ENCODE results near the gene UBE3D. TPM values are rescaled to one million over a fixed set of nuclear protein-coding genes. Genes with fewer than 3 reads are reported as not detected.
"Not testable (repeated sequence)": the region's sequence is repeated elsewhere in the genome, so short reads cannot be mapped to it uniquely, and the experiment has no call there.

The UBE3D gene
- total RNA-seq, 1 donor from 2014 or later = 0.21 TPM

GRCh38 chr6:82867946-82868345 is 197.7 kb downstream of the UBE3D start:
- TF ChIP-seq CTCF (IDR thresholded peaks at IDR 0.05) = no peak
- Histone ChIP-seq H3K9me3 (no peaks in the 10 kb centered on the region), H3K27ac (no peak overlapping the region), H3K4me1 (no peaks in the 10 kb centered on the region), H3K4me3 (no peak overlapping the region), H3K27me3 (no peaks in the 10 kb centered on the region), H3K36me3 (no peaks in the 10 kb centered on the region)
- no peak for DNase-seq (ENCODE audit: low spot score in 2 of 2)
- intact Hi-C loops (cut with DNase I) = no loop called here

- no peaks in the 10 kb centered on the region for H3K36me3 ChIP-seq
- H3K27ac ChIP-seq = no peak overlapping the region
- H3K4me3 ChIP-seq = no peak overlapping the region
- no peaks in the 10 kb centered on the region for H3K4me1 ChIP-seq
- TF ChIP-seq CTCF (IDR thresholded peaks at IDR 0.05) = no peak
- DNase-seq (ENCODE audit: low spot score in 2 of 2) = no peak
- H3K27me3 ChIP-seq = no peaks in the 10 kb centered on the region
- intact Hi-C loops (cut with DNase I) = no loop called here
- no peaks in the 10 kb centered on the region for H3K9me3 ChIP-seq
Observed at GRCh38 chr6:82866446-82866845, 199.2 kb downstream of the UBE3D start.

- no peaks in the 10 kb centered on the region for H3K36me3 ChIP-seq
- H3K27ac ChIP-seq = no peak overlapping the region
- DNase-seq (ENCODE audit: low spot score in 2 of 2) = no peak
- H3K27me3 ChIP-seq = no peaks in the 10 kb centered on the region
- H3K4me1 ChIP-seq = no peaks in the 10 kb centered on the region
- no peaks in the 10 kb centered on the region for H3K9me3 ChIP-seq
- no peak overlapping the region for H3K4me3 ChIP-seq
- no peak for TF ChIP-seq CTCF (IDR thresholded peaks at IDR 0.05)
- intact Hi-C loops (cut with DNase I) = no loop called here
Observed at GRCh38 chr6:82865461-82865860, 200.2 kb downstream of the UBE3D start.

- no peak for DNase-seq (ENCODE audit: low spot score in 2 of 2)
- H3K27me3 ChIP-seq = no peaks in the 10 kb centered on the region
- TF ChIP-seq CTCF (IDR thresholded peaks at IDR 0.05) = no peak
- no peak overlapping the region for H3K4me3 ChIP-seq
- no peaks in the 10 kb centered on the region for H3K4me1 ChIP-seq
- H3K27ac ChIP-seq = no peak overlapping the region
- no peaks in the 10 kb centered on the region for H3K9me3 ChIP-seq
- intact Hi-C loops (cut with DNase I) = no loop called here
- H3K36me3 ChIP-seq = no peaks in the 10 kb centered on the region
Observed at GRCh38 chr6:82863781-82864180, 201.9 kb downstream of the UBE3D start.

- Histone ChIP-seq H3K4me3 (no peak overlapping the region), H3K9me3 (no peaks in the 10 kb centered on the region), H3K27me3 (no peaks in the 10 kb centered on the region), H3K27ac (no peak overlapping the region), H3K4me1 (no peaks in the 10 kb centered on the region), H3K36me3 (no peaks in the 10 kb centered on the region)
- TF ChIP-seq CTCF (IDR thresholded peaks at IDR 0.05) = no peak
- intact Hi-C loops (cut with DNase I) = no loop called here
- DNase-seq (ENCODE audit: low spot score in 2 of 2) = no peak
Observed at GRCh38 chr6:82862543-82862942, 203.1 kb downstream of the UBE3D start.

- Histone ChIP-seq H3K4me3 (no peak overlapping the region), H3K36me3 (no peaks in the 10 kb centered on the region)
- intact Hi-C loops (cut with DNase I) = no loop called here
Observed at GRCh38 chr6:82861121-82861520, 204.5 kb downstream of the UBE3D start.

GRCh38 chr6:82856077-82856476 is 209.6 kb downstream of the UBE3D start:
- H3K9me3 ChIP-seq; H3K27me3 ChIP-seq; H3K4me1 ChIP-seq; H3K4me3 ChIP-seq; H3K36me3 ChIP-seq; H3K27ac ChIP-seq; DNase-seq (ENCODE audit: low spot score in 2 of 2); intact Hi-C loops (cut with DNase I): not testable (repeated sequence)

More at GRCh38 chr6:82861121-82861520, 204.5 kb downstream of the UBE3D start:
- no peak for DNase-seq (ENCODE audit: low spot score in 2 of 2)
- no peak for TF ChIP-seq CTCF (IDR thresholded peaks at IDR 0.05)
- Histone ChIP-seq H3K4me1 (no peaks in the 10 kb centered on the region), H3K27ac (no peak overlapping the region), H3K27me3 (no peaks in the 10 kb centered on the region), H3K9me3 (no peaks in the 10 kb centered on the region)

GRCh38 chr6:82852904-82853303 is 212.7 kb downstream of the UBE3D start:
- DNase-seq (ENCODE audit: low spot score in 2 of 2); H3K4me3 ChIP-seq; intact Hi-C loops (cut with DNase I); H3K9me3 ChIP-seq; H3K36me3 ChIP-seq; H3K4me1 ChIP-seq; H3K27me3 ChIP-seq; H3K27ac ChIP-seq: not testable (repeated sequence)

All from ascending aorta (tissue), 2 donors.